Muscle of leg (tissue), 16 donors: ENCODE data around the gene TRPC3. TPM values are rescaled to one million over a fixed set of nuclear protein-coding genes. Genes with fewer than 3 reads are reported as not detected.
A peak's percentile ranks its signal among the peaks of the same experiment; 100 is the strongest.

Source experiments
- DNase-seq: peaks from one replicate; pipeline ENCODE4 v3.0.0; 2013
- H3K27ac ChIP-seq: one replicate; pipeline ENCODE4 v1.5.1; 2013; ENCODE audit warnings: mild to moderate bottlenecking, low read length, control low read depth
- H3K27me3 ChIP-seq: one replicate; pipeline ENCODE4 v1.6.1; 2013; ENCODE audit warnings: low read length; ENCODE audit not compliant: control insufficient read depth, insufficient read depth
- H3K36me3 ChIP-seq: one replicate; pipeline ENCODE4 v1.6.1; 2013; ENCODE audit warnings: low read length; ENCODE audit not compliant: control insufficient read depth, insufficient read depth
- H3K4me1 ChIP-seq: one replicate; pipeline ENCODE4 v1.6.1; 2013; ENCODE audit warnings: low read length; ENCODE audit not compliant: control insufficient read depth, insufficient read depth
- H3K4me3 ChIP-seq: one replicate; pipeline ENCODE4 v1.5.1; 2013; ENCODE audit warnings: low read length, control low read depth
- H3K9me3 ChIP-seq: replicated peaks from 2 replicates; pipeline ENCODE4 v1.6.1; 2013; ENCODE audit warnings: low read depth, low read length; ENCODE audit not compliant: control insufficient read depth
- WGBS: methylation state at CpG from one replicate; pipeline ENCODE4 v1.1.5; 2013; ENCODE audit warnings: missing lambda C conversion rate; ENCODE audit not compliant: insufficient coverage; 5-methylcytosine and 5-hydroxymethylcytosine counted together
- long read RNA-seq, 11 donors: transcript quantifications; one replicate each; lab custom pipeline, GENCODE V29; 2026
- polyA plus RNA-seq, 8 donors: library from polyadenylated mRNA; unstranded; fragments of 120-200 nt; gene quantifications; one replicate each; pipeline versions ENCODE4 v1.2.1 to v1.2.3, GENCODE V29; 2013; ENCODE audit warnings: inconsistent platforms in 1 of 8, low replicate concordance in 1 of 8; ENCODE audit not compliant: insufficient read length in 8 of 8, insufficient read depth in 1 of 8
- total RNA-seq: library from RNA; stranded (reverse); fragments of 120-200 nt; gene quantifications from one replicate; pipeline ENCODE4 v1.2.4, GENCODE V29; 2013

Gene TRPC3
- total RNA-seq (0.93 TPM), polyA plus RNA-seq (1 to 10 TPM in 2 of 8 donors, under 1 TPM in 6; 0.52 to 1.7 (median 0.78) TPM)
- long read RNA-seq, donor 1 = 0 reads
- long read RNA-seq, donor 2 = 0 reads
- long read RNA-seq, donor 3 = 0 reads
- long read RNA-seq, donor 4 = 0 reads
- long read RNA-seq, donor 5 = 0 reads
- long read RNA-seq, donor 6 = 0 reads
- long read RNA-seq, donor 7 = 0 reads
- long read RNA-seq, donor 8 = 0 reads
- long read RNA-seq, donor 9 = 0 reads
- long read RNA-seq, donor 10 = 0 reads
- long read RNA-seq, donor 11 = 0 reads

DNA sequence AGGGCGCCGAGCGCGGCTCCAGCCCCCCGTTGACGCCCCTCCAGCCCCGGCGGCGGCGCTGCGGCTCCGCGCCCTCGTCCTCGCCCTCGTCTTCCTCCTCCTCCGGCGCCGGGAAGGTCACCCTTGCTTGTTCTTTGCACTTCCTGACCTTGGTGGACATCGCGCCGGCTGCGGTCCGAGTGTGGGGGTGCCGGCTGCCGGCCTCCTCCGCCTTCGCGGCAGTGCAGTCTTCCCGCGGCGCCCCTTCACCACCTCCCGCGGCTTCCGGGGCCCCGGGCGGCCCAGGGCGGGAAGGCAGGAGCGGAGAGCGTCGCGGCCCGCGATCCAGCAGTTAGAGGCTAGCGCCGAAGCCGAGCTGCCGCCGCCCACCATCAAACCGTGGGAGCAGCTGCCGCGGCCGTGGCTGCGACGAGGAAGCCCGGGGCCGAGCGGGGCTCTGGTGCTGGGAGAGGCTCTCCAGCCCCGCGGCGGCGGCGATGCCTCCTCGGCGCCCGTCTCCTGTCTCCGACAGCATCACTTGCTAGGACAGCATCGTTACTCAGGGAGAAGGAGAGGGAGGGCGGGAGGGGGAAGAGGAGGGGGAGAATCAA is at the start of gene TRPC3:
TSS of gene TRPC3 (minus strand) at position 540 of the 590 bp plus-strand sequence. CDS start at position 160, 380 bp downstream.
- H3K27ac ChIP-seq = peak within 1 kb of the TSS; percentile 69
- WGBS = under 1% methylated on average over 62 of the region's 69 CpGs

DNA sequence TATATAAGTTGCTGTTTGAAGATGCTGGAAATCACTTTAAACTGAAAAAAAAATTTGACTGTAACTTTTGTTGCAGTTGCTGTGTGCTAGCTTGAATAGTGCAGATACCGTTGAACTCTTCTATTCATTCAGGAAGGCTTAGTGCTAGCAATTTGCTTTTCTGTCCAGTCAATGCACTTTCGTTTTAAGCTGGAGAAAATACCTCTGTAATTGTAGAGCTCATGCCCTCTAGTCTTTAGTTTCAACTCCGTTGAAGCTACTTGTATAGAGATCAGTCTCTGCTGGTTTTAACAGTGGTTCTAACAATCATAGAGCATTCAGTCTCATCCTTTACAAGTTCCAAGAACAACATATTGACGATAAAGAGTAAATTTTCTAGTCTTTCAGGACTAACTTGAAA is 49.0 kb upstream of the TRPC3 start:
- no peaks in the 10 kb centered on the region for H3K9me3 ChIP-seq
- H3K27me3 ChIP-seq = no peaks in the 10 kb centered on the region
- H3K4me3 ChIP-seq = no peak overlapping the region
- 20% methylated on average over 1 of the region's 4 CpGs for WGBS
- H3K4me1 ChIP-seq = no peaks in the 10 kb centered on the region
- DNase-seq = no peak
- H3K27ac ChIP-seq = no peak overlapping the region
- no peaks in the 10 kb centered on the region for H3K36me3 ChIP-seq

More for the DNA sequence above, at the start of gene TRPC3:
- H3K36me3 ChIP-seq = no peaks in the 10 kb centered on the region
- peaks cover 13% of the 10 kb centered on the region for H3K4me1 ChIP-seq
- H3K9me3 ChIP-seq = no peaks in the 10 kb centered on the region
- H3K27me3 ChIP-seq = peaks cover 21% of the 10 kb centered on the region
- DNase-seq = peak; percentile 42
- H3K4me3 ChIP-seq = peak within 1 kb of the TSS; percentile 61

GRCh38 chr4:121998024-121998423 is 46.2 kb upstream of the TRPC3 start:
- DNase-seq = no peak
- Histone ChIP-seq H3K4me1 (no peaks in the 10 kb centered on the region), H3K27me3 (no peaks in the 10 kb centered on the region), H3K36me3 (no peaks in the 10 kb centered on the region), H3K9me3 (no peaks in the 10 kb centered on the region), H3K4me3 (no peak overlapping the region), H3K27ac (no peak overlapping the region)
- WGBS = 73% methylated on average over 4 of the region's 4 CpGs

DNA sequence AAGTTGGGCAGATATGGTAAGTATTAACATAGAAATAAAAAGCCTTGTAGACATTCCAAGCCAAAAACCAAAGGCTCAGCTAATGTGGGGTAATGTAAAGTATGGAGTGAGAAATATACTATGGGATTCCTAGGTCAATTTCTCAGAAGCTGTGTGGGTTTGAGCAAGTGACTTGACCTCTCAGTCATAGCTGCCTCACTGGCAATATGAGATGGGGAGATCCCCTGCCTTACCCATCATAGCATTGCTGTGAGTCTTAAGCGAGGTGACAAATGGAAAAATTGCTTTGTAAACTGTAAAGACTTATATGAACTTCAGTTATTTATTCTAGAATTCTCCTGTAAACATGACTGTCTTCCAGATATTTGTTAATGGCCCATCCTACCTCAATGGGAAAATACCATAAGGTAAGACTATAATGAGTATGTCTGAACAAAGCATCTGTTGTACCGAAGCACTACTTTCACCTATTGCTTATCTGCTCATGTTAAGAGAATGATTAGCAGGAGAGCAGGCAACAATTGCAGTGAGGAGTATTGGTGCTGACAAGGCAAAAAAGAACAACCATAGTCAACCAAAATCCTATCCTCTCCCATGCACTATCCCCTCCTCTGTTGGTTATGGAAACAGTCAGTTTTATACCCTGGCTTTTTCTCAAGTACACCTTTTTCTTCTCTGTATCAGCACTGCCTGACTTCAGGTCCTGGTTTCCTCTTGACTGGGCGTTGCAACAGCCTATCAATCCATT is 44.1 kb upstream of the TRPC3 start:
- no peaks in the 10 kb centered on the region for H3K4me1 ChIP-seq
- 70% methylated on average over 1 of the region's 3 CpGs for WGBS
- no peaks in the 10 kb centered on the region for H3K36me3 ChIP-seq
- H3K9me3 ChIP-seq = no peaks in the 10 kb centered on the region
- no peak overlapping the region for H3K4me3 ChIP-seq
- no peak overlapping the region for H3K27ac ChIP-seq
- DNase-seq = no peak
- H3K27me3 ChIP-seq = no peaks in the 10 kb centered on the region

GRCh38 chr4:121991968-121992367 is 40.1 kb upstream of the TRPC3 start:
- Histone ChIP-seq H3K9me3 (no peaks in the 10 kb centered on the region), H3K4me3 (no peak overlapping the region), H3K36me3 (no peaks in the 10 kb centered on the region), H3K27ac (no peak overlapping the region), H3K27me3 (no peaks in the 10 kb centered on the region), H3K4me1 (no peaks in the 10 kb centered on the region)
- DNase-seq = no peak

DNA sequence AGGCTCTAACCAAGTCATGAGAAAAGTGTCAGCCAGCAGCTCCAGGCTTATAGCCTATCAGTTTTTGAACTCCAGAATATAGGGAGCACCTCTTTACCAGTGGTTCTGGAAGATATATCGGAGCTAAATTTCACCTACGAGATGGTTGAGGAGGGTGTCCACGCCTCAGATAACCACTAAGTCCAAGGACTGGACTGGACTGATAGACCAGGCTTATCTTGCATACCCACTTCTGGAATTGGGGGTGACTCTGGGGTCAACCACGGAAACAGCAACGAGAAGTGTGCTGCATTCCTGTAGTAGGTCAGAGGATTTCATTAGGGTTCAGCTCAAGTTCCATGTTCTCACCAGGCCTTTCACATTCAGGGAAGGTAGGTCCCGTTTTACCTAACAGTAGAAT is 38.6 kb upstream of the TRPC3 start:
- no peak for DNase-seq
- H3K27ac ChIP-seq = no peak overlapping the region
- no peaks in the 10 kb centered on the region for H3K9me3 ChIP-seq
- no peaks in the 10 kb centered on the region for H3K36me3 ChIP-seq
- no peak overlapping the region for H3K4me3 ChIP-seq
- WGBS = 77% methylated on average over 4 of the region's 6 CpGs
- no peaks in the 10 kb centered on the region for H3K27me3 ChIP-seq
- no peaks in the 10 kb centered on the region for H3K4me1 ChIP-seq

DNA sequence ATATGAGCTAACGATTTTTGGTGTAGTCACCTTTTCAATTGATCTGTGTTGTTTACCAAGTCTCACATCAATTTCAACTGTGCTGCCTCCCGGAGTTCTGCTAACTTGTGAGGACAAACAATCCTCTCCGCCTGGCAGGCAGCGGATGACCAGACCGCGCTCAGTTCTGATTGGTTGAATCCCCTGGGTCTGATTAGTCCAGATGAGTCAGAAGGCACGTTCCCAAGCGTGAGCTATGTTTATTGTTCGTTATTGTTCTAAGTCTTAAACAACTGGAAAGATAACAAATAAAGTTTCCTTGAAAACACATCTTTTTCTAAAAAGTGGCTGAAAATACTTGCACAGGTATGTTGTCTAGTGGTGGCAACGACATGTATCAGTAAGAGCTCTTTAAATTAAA is 37.9 kb upstream of the TRPC3 start:
- no peaks in the 10 kb centered on the region for H3K27me3 ChIP-seq
- H3K27ac ChIP-seq = no peak overlapping the region
- H3K4me3 ChIP-seq = no peak overlapping the region
- no peaks in the 10 kb centered on the region for H3K36me3 ChIP-seq
- DNase-seq = no peak
- no peaks in the 10 kb centered on the region for H3K9me3 ChIP-seq
- 46% methylated on average over 7 of the region's 10 CpGs for WGBS
- no peaks in the 10 kb centered on the region for H3K4me1 ChIP-seq

DNA sequence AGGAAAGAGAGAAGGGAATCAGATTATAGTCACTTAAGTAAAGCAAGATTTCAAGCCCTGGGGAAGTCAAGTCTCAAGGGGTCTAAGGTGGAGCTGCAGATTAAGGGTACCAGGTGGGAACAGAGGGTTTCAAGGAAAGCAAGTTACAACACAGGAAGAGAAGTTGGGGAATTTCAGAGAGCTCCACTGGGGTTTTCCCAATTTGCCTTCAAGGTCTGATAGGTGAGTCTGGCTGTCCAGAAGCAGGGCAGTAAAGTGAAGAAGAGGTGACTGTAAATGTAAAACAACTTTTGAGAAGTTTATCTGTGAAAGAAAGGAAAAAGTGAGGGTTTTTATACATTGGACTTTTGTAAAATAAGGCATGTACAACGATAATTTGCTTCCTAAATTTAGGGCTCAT is 37.1 kb upstream of the TRPC3 start:
- Histone ChIP-seq H3K9me3 (no peaks in the 10 kb centered on the region), H3K36me3 (no peaks in the 10 kb centered on the region), H3K4me3 (no peak overlapping the region), H3K4me1 (no peaks in the 10 kb centered on the region), H3K27ac (no peak overlapping the region), H3K27me3 (no peaks in the 10 kb centered on the region)
- no CpG with 5 or more reads among the region's 1 CpG for WGBS
- no peak for DNase-seq

DNA sequence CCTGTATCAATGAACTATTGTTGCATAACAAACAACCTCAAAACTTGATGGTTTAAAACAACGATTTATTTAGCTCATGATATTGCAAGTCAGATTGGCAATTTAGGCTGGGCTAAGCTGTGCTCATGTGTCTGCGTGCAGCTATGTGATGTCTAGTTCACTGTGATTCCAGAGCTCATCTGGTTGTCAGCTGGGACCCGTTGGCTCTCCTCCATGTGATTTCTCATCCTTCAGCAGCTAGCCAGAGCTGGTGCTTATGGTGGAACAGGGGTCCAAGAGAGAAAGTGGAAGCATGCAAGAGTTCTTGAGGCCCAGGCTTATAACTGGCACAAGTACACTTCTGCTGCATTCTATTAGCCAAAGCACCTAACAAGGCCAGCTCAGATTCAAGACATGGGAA is 28.8 kb upstream of the TRPC3 start:
- Histone ChIP-seq H3K36me3 (no peaks in the 10 kb centered on the region), H3K9me3 (no peaks in the 10 kb centered on the region), H3K27me3 (no peaks in the 10 kb centered on the region), H3K27ac (no peak overlapping the region), H3K4me1 (no peaks in the 10 kb centered on the region), H3K4me3 (no peak overlapping the region)
- peak; percentile 34 for DNase-seq
- no CpG with 5 or more reads among the region's 3 CpGs for WGBS

- H3K36me3 ChIP-seq = no peaks in the 10 kb centered on the region
- no peaks in the 10 kb centered on the region for H3K9me3 ChIP-seq
- no peaks in the 10 kb centered on the region for H3K27me3 ChIP-seq
- no peak overlapping the region for H3K4me3 ChIP-seq
- H3K27ac ChIP-seq = no peak overlapping the region
- 85% methylated on average over 1 of the region's 2 CpGs for WGBS
- no peaks in the 10 kb centered on the region for H3K4me1 ChIP-seq
- DNase-seq = no peak
Observed at GRCh38 chr4:121978172-121978516, 26.3 kb upstream of the TRPC3 start.
